K562 (cell line): ENCODE measurements around the gene NRXN3. TPM values are rescaled to one million over a fixed set of nuclear protein-coding genes. Genes with fewer than 3 reads are reported as not detected.

Experiments used
- ATAC-seq: fragments of 200-7000 bp; cut with Tn5 transposase; 3 replicates; pipeline ENCODE4 v1.9.1; 2020; ENCODE audit warnings: moderate library complexity
- BruUV-seq: library from RNA; stranded (reverse); fragments of 400-500 nt; replicated peaks from 2 replicates; lab custom pipeline; 2021; lab: Mats Ljungman, UMichigan
- CTCF ChIA-PET: fragments of 300-600 bp; formaldehyde crosslinking; extraction: SDS; loops from one replicate; lab custom pipeline; 2021; ENCODE audit warnings: low intra/inter-chr PET ratio; lab: Yijun Ruan, JAX
- POLR2A ChIA-PET: fragments of 300-600, 350-650 bp; sonication (Branson Sonifier 250); formaldehyde crosslinking; extraction: SDS; loops from one replicate; lab custom pipeline; 2021; ENCODE audit warnings: antibody characterized with exemption, inconsistent platforms; lab: Yijun Ruan, JAX
- DNase-seq, 4 experiments: peaks; one replicate each; pipeline versions ENCODE4 v3.0.0 to v3.0.0-alpha.2; 2011 to 2018; ENCODE audit warnings: low spot score in 3 of 4, mixed read lengths in 3 of 4; ENCODE audit errors: extremely low read depth in 1 of 4
- FAIRE-seq: peaks from 2 replicates; lab custom pipeline; 2011; peaks lifted over from hg19 to GRCh38; lab: Jason Lieb, UNC
- H2AFZ ChIP-seq: 2 replicates; pipeline ENCODE4 v1.6.0; 2011; ENCODE audit warnings: low read depth, low read length, control low read depth, inconsistent platforms
- H3K27ac ChIP-seq: fragments of 200-600 bp; 3 replicates; pipeline ENCODE4 v1.8.0; 2011; ENCODE audit warnings: low read depth, mild to moderate bottlenecking, control low read depth, inconsistent platforms, low read length, moderate library complexity, mixed read lengths; ENCODE audit errors: extremely low read depth
- H3K27me3 ChIP-seq, 2 experiments: fragments of 300-600 bp in 1 of 2; 2 replicates in 1 of 2; 3 replicates in 1 of 2; pipeline versions ENCODE4 v1.6.0 to v1.8.0; 2011; ENCODE audit warnings: inconsistent platforms in 2 of 2, low read length in 2 of 2, mild to moderate bottlenecking in 1 of 2, mixed read lengths in 1 of 2, moderate library complexity in 1 of 2; ENCODE audit not compliant: control insufficient read depth in 2 of 2, insufficient read depth in 2 of 2
- H3K36me3 ChIP-seq: fragments of 300-600 bp; 3 replicates; pipeline ENCODE4 v1.8.0; 2011; ENCODE audit warnings: mild to moderate bottlenecking, low read length, inconsistent platforms; ENCODE audit not compliant: control insufficient read depth, insufficient read depth
- H3K4me1 ChIP-seq, 2 experiments: fragments of 200-600 bp in 1 of 2; replicated peaks in 1 of 2; 2 replicates in 1 of 2; 3 replicates in 1 of 2; pipeline versions ENCODE4 v1.5.1 to v1.8.0; 2011; ENCODE audit warnings: inconsistent platforms in 2 of 2, low read length in 2 of 2, mild to moderate bottlenecking in 1 of 2, mixed read lengths in 1 of 2, moderate library complexity in 1 of 2; ENCODE audit not compliant: control insufficient read depth in 2 of 2, insufficient read depth in 2 of 2
- H3K4me2 ChIP-seq: 2 replicates; pipeline ENCODE4 v1.6.1; 2011; ENCODE audit warnings: low read length, control low read depth, inconsistent platforms, mixed read lengths; ENCODE audit not compliant: insufficient read depth
- H3K4me3 ChIP-seq: fragments of 200-600 bp; sonication (generic), shearing (Covaris generic); 2 replicates; pipeline ENCODE4 v1.5.1; 2016; ENCODE audit warnings: control low read depth, inconsistent platforms
- H3K79me2 ChIP-seq: fragments of 200-600 bp; 3 replicates; pipeline ENCODE4 v1.8.0; 2011; ENCODE audit warnings: low read length, inconsistent platforms; ENCODE audit not compliant: control insufficient read depth, insufficient read depth
- H3K9ac ChIP-seq, 2 experiments: 2 replicates each; pipeline versions ENCODE4 v1.6.0 to v1.6.1; 2011; ENCODE audit warnings: low read depth in 2 of 2, low read length in 2 of 2, control low read depth in 1 of 2, inconsistent platforms in 1 of 2, mild to moderate bottlenecking in 1 of 2, mixed read lengths in 1 of 2; ENCODE audit not compliant: insufficient read depth in 1 of 2
- H3K9me1 ChIP-seq: one replicate; pipeline ENCODE4 v1.6.0; 2011; ENCODE audit warnings: inconsistent platforms, mild to moderate bottlenecking, low read length, moderate library complexity; ENCODE audit not compliant: control insufficient read depth, insufficient read depth
- H3K9me3 ChIP-seq: replicated peaks from 2 replicates; pipeline ENCODE4 v1.5.1; 2011; ENCODE audit warnings: low read depth, low read length, inconsistent platforms; ENCODE audit not compliant: control insufficient read depth, insufficient read depth
- H4K20me1 ChIP-seq: replicated peaks from 2 replicates; pipeline ENCODE4 v1.6.1; 2011; ENCODE audit warnings: low read length, inconsistent platforms, mixed read lengths; ENCODE audit not compliant: control insufficient read depth, insufficient read depth
- ESRRA ChIP-seq: fragments of 450-650 bp; IDR thresholded peaks from 2 replicates; pipeline ENCODE4 v1.6.1; 2014; ENCODE audit warnings: low read depth, mild to moderate bottlenecking, moderate library complexity, borderline replicate concordance
- ZBTB33 ChIP-seq: sonication (generic); formaldehyde crosslinking; IDR thresholded peaks from 2 replicates; pipeline ENCODE4 v1.8.1; 2023; ENCODE audit warnings: mild to moderate bottlenecking, missing genetic modification reagents
- WGBS: fragments of 100-300 bp; shearing (Covaris generic); methylation state at CpG from one replicate; pipeline ENCODE4 v1.1.6; 2016; ENCODE audit warnings: low coverage, mixed read lengths; ENCODE audit not compliant: insufficient coverage; ENCODE audit errors: missing lambda C conversion rate; 5-methylcytosine and 5-hydroxymethylcytosine counted together
- in situ Hi-C: fragments of 300-500 bp; cut with MboI; formaldehyde crosslinking; loops from 4 replicates; pipeline ENCODE4 v1.15.0; 2018; ENCODE audit warnings: inconsistent platforms, mixed read lengths
- intact Hi-C: fragments of 100-400 bp; cut with micrococcal nuclease; formaldehyde crosslinking; loops from 2 replicates; pipeline ENCODE4 v1.14.2; 2022
- polyA plus RNA-seq, 8 experiments: library from polyadenylated mRNA; depleted of rRNA in 4 of 8; stranded (reverse) in 5 of 8; unstranded in 3 of 8; fragments of >200 nt; fragmentation: Nextera tagmentation in 2 of 8; fragmentation: Illumina TruSeq in 1 of 8; extraction: Ambion mirVana in 2 of 8; extraction: Trizol in 1 of 8; gene quantifications; 2 replicates each; pipeline versions ENCODE4 v1.2.1 to v1.2.3, GENCODE V29; 2011 to 2014; ENCODE audit warnings: inconsistent platforms in 1 of 8, missing spikeins in 1 of 8
- total RNA-seq, 7 experiments: library from RNA; depleted of rRNA in 6 of 7; stranded (reverse); fragments of >200 nt in 6 of 7; fragmentation: Illumina TruSeq in 2 of 7; extraction: Trizol in 2 of 7; gene quantifications; 2 replicates each; pipeline versions ENCODE4 v1.2.1 to v1.2.3, GENCODE V29; 2011 to 2021; ENCODE audit warnings: low replicate concordance in 1 of 7

Gene NRXN3
- total and polyA plus RNA-seq, 9 of the 15 experiments (the other 6 are each of a cell fraction or from before 2014, with no cell fraction given) = 0.09 TPM; not detected in 8

DNA sequence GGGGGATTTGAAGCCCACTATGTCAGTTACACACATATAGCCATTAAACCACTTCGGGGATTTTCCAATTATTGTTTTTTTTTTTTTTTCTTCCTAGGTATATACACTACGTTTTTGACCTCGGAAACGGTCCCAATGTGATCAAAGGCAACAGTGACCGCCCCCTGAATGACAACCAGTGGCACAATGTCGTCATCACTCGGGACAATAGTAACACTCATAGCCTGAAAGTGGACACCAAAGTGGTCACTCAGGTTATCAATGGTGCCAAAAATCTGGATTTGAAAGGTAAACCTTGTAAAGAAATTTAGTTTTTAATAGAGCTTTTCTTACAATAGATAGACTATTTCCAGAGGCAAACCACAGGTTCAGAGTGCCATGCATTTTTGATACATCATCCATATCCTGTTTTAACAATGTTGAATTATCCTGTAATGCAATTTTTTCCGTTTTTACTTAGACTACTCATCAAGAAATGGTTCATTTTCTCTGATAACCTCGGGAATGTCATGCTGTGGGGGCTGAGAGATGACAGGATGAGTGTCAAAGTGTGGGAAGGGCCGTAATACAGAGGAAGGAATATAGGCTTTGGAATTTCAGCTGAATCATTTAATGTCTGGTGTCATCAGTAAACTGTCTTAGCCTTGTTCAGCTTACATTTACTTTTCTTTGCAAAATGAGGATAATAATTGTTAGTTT, 797.1 kb downstream of the NRXN3 start:
- no TSS peak for BruUV-seq
- Histone ChIP-seq H3K4me3 (no peak overlapping the region), H3K27me3 (no peaks in the 10 kb centered on the region), H4K20me1 (no peaks in the 10 kb centered on the region), H2AFZ (no peak overlapping the region), H3K9ac (no peak overlapping the region), H3K79me2 (no peaks in the 10 kb centered on the region), H3K27ac (no peak overlapping the region), H3K4me1 (no peaks in the 10 kb centered on the region), H3K36me3 (no peaks in the 10 kb centered on the region), H3K4me2 (no peak overlapping the region), H3K9me1 (no peaks in the 10 kb centered on the region), H3K9me3 (no peaks in the 10 kb centered on the region)
- ATAC-seq (no peak), DNase-seq (no peak), FAIRE-seq (no peak)
- ChIA-PET CTCF (no interaction called here), POLR2A (no interaction called here)
- in situ Hi-C loops (loop anchor here (25.0 kb wide), 1 partner anchor 1870 kb away; no protein-coding TSS in a partner anchor), intact Hi-C loops (no loop called here)
- TF ChIP-seq ZBTB33 (CRISPR knock-in tag) = no peak
- TF ChIP-seq ESRRA = no peak
- 0% methylated on average over 9 of the region's 10 CpGs for WGBS
